ENCODE measurements around the gene SGPL1. TPM values are rescaled to one million over a fixed set of nuclear protein-coding genes. Genes with fewer than 3 reads are reported as not detected.

The SGPL1 gene
- total RNA-seq, 1 experiment from 2014 or later: 69.4 TPM

DNA sequence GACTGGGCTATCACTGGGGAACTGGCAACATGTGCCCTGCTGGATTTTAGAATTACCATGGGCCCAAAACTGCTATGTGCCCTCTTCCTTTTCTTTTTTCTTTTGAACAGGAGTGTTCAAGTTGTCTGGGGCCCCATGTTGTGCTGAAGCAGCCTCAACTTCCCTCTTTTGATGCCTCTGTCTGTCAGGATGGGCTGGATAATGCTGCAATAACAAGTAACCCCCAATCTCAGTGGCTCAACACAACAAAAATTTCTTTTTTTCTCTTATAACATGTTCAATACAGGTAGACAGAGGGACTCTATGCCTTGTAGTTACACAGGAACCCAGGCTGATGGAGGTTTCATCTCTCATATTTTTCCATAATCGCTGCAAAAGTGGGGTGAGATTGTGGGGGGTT lies 80.8 kb downstream of the SGPL1 start:
- intact Hi-C loops (cut with micrococcal nuclease): no loop called here
- Histone ChIP-seq H3K4me1 (ENCODE audit: control insufficient read depth in 1 of 2, insufficient read depth in 2 of 2, low read length in 2 of 2) (peaks cover 0 to 7% of the 10 kb centered on the region in 2 experiments; a peak in 3 of 4 replicates), H3K79me2 (ENCODE audit: insufficient read depth, low read length) (no peaks in the 10 kb centered on the region), H3K27me3 (ENCODE audit: insufficient read depth, low read length) (no peaks in the 10 kb centered on the region), H4K20me1 (ENCODE audit: insufficient read depth) (no peaks in the 10 kb centered on the region), H3K9me2 (ENCODE audit: insufficient read depth) (no peaks in the 10 kb centered on the region), H3K9ac (ENCODE audit: low read length) (no peak overlapping the region), H3K36me3 (ENCODE audit: control insufficient read depth in 1 of 2, insufficient read depth in 2 of 2, low read length in 2 of 2) (no peaks in the 10 kb centered on the region), H3K4me2 (ENCODE audit: low read length) (no peak overlapping the region), H2AFZ (ENCODE audit: low read depth, low read length, poor library complexity, severe bottlenecking) (no peak overlapping the region), H3K9me3 (ENCODE audit: control insufficient read depth in 1 of 2, insufficient read depth in 1 of 2, low read depth in 1 of 2, low read length in 2 of 2) (no peaks in the 10 kb centered on the region), H3K4me3 (replicated peaks in 1 of 2; ENCODE audit: low read depth in 1 of 2, low read length in 2 of 2) (no peak overlapping the region), H3K27ac (ENCODE audit: low read depth, low read length) (no peak overlapping the region)
- RAD21 ChIA-PET (ENCODE audit: low non-redundant PET in 1 of 2, low total read pairs in 2 of 2, uncharacterized antibody in 2 of 2, unreplicated experiment in 2 of 2): no interaction called here
- no peak for TF ChIP-seq RAD21 (IDR thresholded peaks at IDR 0.05; ENCODE audit: low read depth)
- TF ChIP-seq, protein P1, sequence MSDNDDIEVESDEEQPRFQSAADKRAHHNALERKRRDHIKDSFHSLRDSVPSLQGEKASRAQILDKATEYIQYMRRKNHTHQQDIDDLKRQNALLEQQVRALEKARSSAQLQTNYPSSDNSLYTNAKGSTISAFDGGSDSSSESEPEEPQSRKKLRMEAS (IDR thresholded peaks at IDR 0.05): no peak
- no peak for TF ChIP-seq FOSL1 (IDR thresholded peaks at IDR 0.05; ENCODE audit: low read depth)
- no peak for TF ChIP-seq SP1 (IDR thresholded peaks at IDR 0.05; ENCODE audit: low read depth)
- no peak for TF ChIP-seq ZNF274 (IDR thresholded peaks at IDR 0.05; ENCODE audit: low read depth, low read length)
- TF ChIP-seq EZH2 (IDR thresholded peaks at IDR 0.05): no peak
- POLR2A ChIA-PET: no interaction called here
- no TSS peak for BruUV-seq (replicated peaks)
- ATAC-seq (no peak), DNase-seq (ENCODE audit: low read depth, low spot score) (no peak)
- CTCF ChIA-PET: no interaction called here

DNA sequence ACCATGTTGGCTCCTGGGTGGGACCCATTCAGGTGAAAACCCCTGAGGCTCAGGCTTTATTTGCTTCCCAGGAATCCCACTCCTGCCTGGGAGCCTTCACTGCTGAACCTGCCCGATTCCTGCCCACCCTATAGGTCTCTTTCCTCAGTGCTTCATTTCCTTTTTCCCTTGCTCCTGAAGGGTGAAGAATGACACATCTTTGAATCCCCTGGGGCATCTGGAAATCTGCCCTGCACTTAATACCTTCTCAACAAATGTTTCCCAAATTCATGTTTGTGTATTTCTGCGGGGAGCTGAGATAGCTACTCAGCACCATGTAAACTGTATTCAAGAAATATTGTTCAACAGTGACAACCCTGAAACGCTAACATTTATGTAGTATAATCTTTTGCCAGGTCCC lies 82.9 kb downstream of the SGPL1 start:
- Histone ChIP-seq H2AFZ (ENCODE audit: low read depth, low read length, poor library complexity, severe bottlenecking) (no peak overlapping the region), H4K20me1 (ENCODE audit: insufficient read depth) (no peaks in the 10 kb centered on the region), H3K4me3 (replicated peaks in 1 of 2; ENCODE audit: low read depth in 1 of 2, low read length in 2 of 2) (no peak overlapping the region), H3K4me1 (ENCODE audit: control insufficient read depth in 1 of 2, insufficient read depth in 2 of 2, low read length in 2 of 2) (peaks cover 0 to 9% of the 10 kb centered on the region in 2 experiments; a peak in 1 of 4 replicates), H3K9me2 (ENCODE audit: insufficient read depth) (no peaks in the 10 kb centered on the region), H3K27me3 (ENCODE audit: insufficient read depth, low read length) (no peaks in the 10 kb centered on the region), H3K4me2 (ENCODE audit: low read length) (no peak overlapping the region), H3K79me2 (ENCODE audit: insufficient read depth, low read length) (no peaks in the 10 kb centered on the region), H3K9ac (ENCODE audit: low read length) (no peak overlapping the region), H3K27ac (ENCODE audit: low read depth, low read length) (no peak overlapping the region), H3K9me3 (ENCODE audit: control insufficient read depth in 1 of 2, insufficient read depth in 1 of 2, low read depth in 1 of 2, low read length in 2 of 2) (no peaks in the 10 kb centered on the region), H3K36me3 (ENCODE audit: control insufficient read depth in 1 of 2, insufficient read depth in 2 of 2, low read length in 2 of 2) (no peaks in the 10 kb centered on the region)
- DNase-seq (ENCODE audit: low read depth, low spot score) (no peak), ATAC-seq (no peak)
- CTCF ChIA-PET: interaction anchor here (1.0 kb wide), 1 partner anchor 371 kb away, joined by 3 read pairs; no protein-coding TSS in a partner anchor
- RAD21 ChIA-PET (ENCODE audit: low non-redundant PET in 1 of 2, low total read pairs in 2 of 2, uncharacterized antibody in 2 of 2, unreplicated experiment in 2 of 2): no interaction called here
- intact Hi-C loops (cut with micrococcal nuclease): no loop called here
- BruUV-seq (replicated peaks): no TSS peak
- TF ChIP-seq EGR1 (IDR thresholded peaks at IDR 0.05; ENCODE audit: low read depth): no peak
- no peak for TF ChIP-seq POLR2A (IDR thresholded peaks at IDR 0.05; ENCODE audit: borderline replicate concordance, extremely low read depth, insufficient read depth, insufficient read length)
- TF ChIP-seq, protein P2, sequence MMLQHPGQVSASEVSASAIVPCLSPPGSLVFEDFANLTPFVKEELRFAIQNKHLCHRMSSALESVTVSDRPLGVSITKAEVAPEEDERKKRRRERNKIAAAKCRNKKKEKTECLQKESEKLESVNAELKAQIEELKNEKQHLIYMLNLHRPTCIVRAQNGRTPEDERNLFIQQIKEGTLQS (IDR thresholded peaks at IDR 0.05): no peak
- no peak for TF ChIP-seq ZFX (IDR thresholded peaks at IDR 0.05)
- TF ChIP-seq EZH2 (IDR thresholded peaks at IDR 0.05): no peak
- no peak for TF ChIP-seq JUND (IDR thresholded peaks at IDR 0.05)
- TF ChIP-seq, protein P3, sequence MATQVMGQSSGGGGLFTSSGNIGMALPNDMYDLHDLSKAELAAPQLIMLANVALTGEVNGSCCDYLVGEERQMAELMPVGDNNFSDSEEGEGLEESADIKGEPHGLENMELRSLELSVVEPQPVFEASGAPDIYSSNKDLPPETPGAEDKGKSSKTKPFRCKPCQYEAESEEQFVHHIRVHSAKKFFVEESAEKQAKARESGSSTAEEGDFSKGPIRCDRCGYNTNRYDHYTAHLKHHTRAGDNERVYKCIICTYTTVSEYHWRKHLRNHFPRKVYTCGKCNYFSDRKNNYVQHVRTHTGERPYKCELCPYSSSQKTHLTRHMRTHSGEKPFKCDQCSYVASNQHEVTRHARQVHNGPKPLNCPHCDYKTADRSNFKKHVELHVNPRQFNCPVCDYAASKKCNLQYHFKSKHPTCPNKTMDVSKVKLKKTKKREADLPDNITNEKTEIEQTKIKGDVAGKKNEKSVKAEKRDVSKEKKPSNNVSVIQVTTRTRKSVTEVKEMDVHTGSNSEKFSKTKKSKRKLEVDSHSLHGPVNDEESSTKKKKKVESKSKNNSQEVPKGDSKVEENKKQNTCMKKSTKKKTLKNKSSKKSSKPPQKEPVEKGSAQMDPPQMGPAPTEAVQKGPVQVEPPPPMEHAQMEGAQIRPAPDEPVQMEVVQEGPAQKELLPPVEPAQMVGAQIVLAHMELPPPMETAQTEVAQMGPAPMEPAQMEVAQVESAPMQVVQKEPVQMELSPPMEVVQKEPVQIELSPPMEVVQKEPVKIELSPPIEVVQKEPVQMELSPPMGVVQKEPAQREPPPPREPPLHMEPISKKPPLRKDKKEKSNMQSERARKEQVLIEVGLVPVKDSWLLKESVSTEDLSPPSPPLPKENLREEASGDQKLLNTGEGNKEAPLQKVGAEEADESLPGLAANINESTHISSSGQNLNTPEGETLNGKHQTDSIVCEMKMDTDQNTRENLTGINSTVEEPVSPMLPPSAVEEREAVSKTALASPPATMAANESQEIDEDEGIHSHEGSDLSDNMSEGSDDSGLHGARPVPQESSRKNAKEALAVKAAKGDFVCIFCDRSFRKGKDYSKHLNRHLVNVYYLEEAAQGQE (IDR thresholded peaks at IDR 0.05; ENCODE audit: low read depth): no peak
- no peak for TF ChIP-seq CEBPB (IDR thresholded peaks at IDR 0.05; ENCODE audit: low read depth)
- no peak for TF ChIP-seq POLR2AphosphoS5 (IDR thresholded peaks at IDR 0.05; ENCODE audit: low read depth, low read length)
- no peak for TF ChIP-seq EZH2phosphoT487 (IDR thresholded peaks at IDR 0.05; ENCODE audit: borderline replicate concordance)
- TF ChIP-seq CBX3 (IDR thresholded peaks at IDR 0.05; ENCODE audit: low read depth): no peak
- no peak for TF ChIP-seq ZNF274 (IDR thresholded peaks at IDR 0.05; ENCODE audit: low read depth, low read length)
- POLR2A ChIA-PET: no interaction called here

Measured in HCT116 (cell line).